Natural killer cell treated with Interleukin-12 subunit alpha and Interleukin-12 subunit beta and Interleukin-15 and Interleukin-18, amount 100 ng/mL, for 72 hours (primary cell): ENCODE results near the gene RUNX1. TPM values are rescaled to one million over a fixed set of nuclear protein-coding genes. Genes with fewer than 3 reads are reported as not detected.

Experiments
- ATAC-seq, 2 donors: fragments of 150-1000 bp; cut with Tn5 transposase in 1 of 2; sonication (Bioruptor Pico), chemical (Tn5 transposase) in 1 of 2; 2 replicates each; pipeline ENCODE4 v1.10.0; 2021
- DNase-seq: peaks from one replicate; pipeline ENCODE4 v3.0.0; 2022; ENCODE audit warnings: low spot score
- H3K27ac Mint-ChIP-seq, 2 donors: 1 replicate in 1 of 2; 2 replicates in 1 of 2; pipeline ENCODE4 v1.8.0; 2022; ENCODE audit warnings: mixed read lengths in 2 of 2, mild to moderate bottlenecking in 1 of 2, moderate library complexity in 1 of 2
- H3K27me3 Mint-ChIP-seq, 2 donors: 1 replicate in 1 of 2; 2 replicates in 1 of 2; pipeline ENCODE4 v1.8.0; 2022; ENCODE audit warnings: mixed read lengths in 2 of 2
- H3K36me3 Mint-ChIP-seq: one replicate; pipeline ENCODE4 v1.8.0; 2022; ENCODE audit warnings: mixed read lengths
- H3K4me1 Mint-ChIP-seq, 2 donors: 1 replicate in 1 of 2; 2 replicates in 1 of 2; pipeline ENCODE4 v1.8.0; 2022; ENCODE audit warnings: low read depth in 2 of 2, mixed read lengths in 2 of 2, mild to moderate bottlenecking in 1 of 2
- H3K4me3 Mint-ChIP-seq: one replicate; pipeline ENCODE4 v1.8.0; 2022; ENCODE audit warnings: mixed read lengths
- H3K9me3 Mint-ChIP-seq: 2 replicates; pipeline ENCODE4 v1.8.0; 2022; ENCODE audit warnings: mixed read lengths
- total RNA-seq, 2 donors: library from RNA; stranded (reverse); gene quantifications; one replicate each; pipeline ENCODE4 v1.2.3, GENCODE V29; 2022

The RUNX1 gene
- total RNA-seq, 2 donors from 2014 or later: 67.8 to 121 TPM

DNA sequence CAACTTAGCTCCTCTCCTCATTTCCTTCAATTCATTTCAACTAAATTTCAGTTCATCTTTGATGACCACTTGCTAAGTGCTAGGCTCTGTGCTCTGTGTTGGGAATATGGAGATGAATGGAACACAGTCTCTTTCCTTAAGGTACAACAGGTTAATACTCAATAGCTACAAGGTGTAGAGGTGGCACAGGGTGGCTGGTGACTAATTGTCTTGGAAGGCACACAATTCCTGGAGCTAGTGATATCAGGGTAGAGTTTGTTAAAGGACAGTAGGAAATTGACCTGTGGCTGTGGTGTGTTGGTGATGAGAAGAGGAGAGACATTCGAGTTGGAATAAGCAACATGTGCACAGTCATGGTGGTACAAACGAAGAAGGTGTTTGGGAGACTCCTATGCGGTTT is 124.9 kb downstream of the RUNX1 start:
- DNase-seq (no peak), ATAC-seq (no peak)
- peak overlapping the region; percentile 4 to 89 for H3K27ac Mint-ChIP-seq
- H3K4me3 Mint-ChIP-seq: peak overlapping the region; percentile 43
- no peaks in the 10 kb centered on the region for H3K27me3 Mint-ChIP-seq
- peaks cover 7% of the 10 kb centered on the region for H3K36me3 Mint-ChIP-seq
- H3K4me1 Mint-ChIP-seq: peaks cover 49 to 60% of the 10 kb centered on the region in 2 donors
- peaks cover 12% of the 10 kb centered on the region for H3K9me3 Mint-ChIP-seq

DNA sequence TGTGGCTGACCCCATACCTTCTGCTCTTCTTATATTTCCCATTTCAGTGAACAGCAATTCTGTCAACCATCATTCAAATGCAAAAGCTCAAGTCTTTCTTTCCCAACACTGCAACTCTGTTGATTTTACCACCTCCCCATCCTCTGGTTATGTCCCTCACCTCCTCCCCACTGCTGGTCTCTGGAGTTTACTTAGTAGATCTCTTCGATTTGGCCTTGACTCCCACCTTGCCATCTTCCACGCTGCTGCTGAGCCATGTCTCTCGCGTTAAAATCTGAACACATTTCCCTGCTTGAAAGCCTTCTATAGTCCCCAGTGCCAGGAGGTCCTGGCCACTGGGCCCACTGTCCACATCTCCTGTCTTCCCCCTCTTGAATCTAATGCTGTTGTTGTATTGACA is 125.5 kb downstream of the RUNX1 start:
- no peak for ATAC-seq
- no peak for DNase-seq
- Mint-ChIP-seq H3K9me3 (peaks cover 12% of the 10 kb centered on the region), H3K27me3 (no peaks in the 10 kb centered on the region), H3K4me1 (peaks cover 46 to 56% of the 10 kb centered on the region in 2 donors), H3K36me3 (peaks cover 7% of the 10 kb centered on the region), H3K4me3 (peak overlapping the region; percentile 43), H3K27ac (peak overlapping the region; percentile 4 to 89)

GRCh38 chr21:34923202-34923601 is 125.9 kb downstream of the RUNX1 start:
- peaks cover 12% of the 10 kb centered on the region for H3K9me3 Mint-ChIP-seq
- no peak for ATAC-seq

DNA sequence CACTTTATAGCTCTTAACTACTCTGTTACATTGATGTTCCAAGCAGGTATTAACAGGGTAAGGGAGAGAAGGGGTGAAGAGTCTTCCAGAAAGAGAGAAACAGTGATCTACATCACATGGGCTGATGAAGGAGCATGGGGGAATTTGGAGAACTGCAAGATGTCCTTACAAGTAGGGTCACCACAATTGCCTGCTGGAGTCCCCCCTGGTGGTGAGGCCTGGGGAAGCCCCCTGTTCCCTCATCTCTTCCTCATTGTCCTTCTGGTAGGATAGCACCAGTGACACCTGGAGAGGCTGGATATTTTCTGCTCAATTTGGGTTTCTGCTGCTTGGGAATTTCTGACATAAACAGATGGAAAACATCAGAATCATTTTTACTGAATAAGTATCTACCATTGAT is 126.6 kb downstream of the RUNX1 start:
- H3K27me3 Mint-ChIP-seq: no peaks in the 10 kb centered on the region
- peaks cover 12% of the 10 kb centered on the region for H3K9me3 Mint-ChIP-seq
- peak overlapping the region in 1 of 2 donors; percentile 82 for H3K27ac Mint-ChIP-seq
- H3K4me1 Mint-ChIP-seq: peaks cover 49 to 54% of the 10 kb centered on the region in 2 donors
- H3K36me3 Mint-ChIP-seq: peaks cover 7% of the 10 kb centered on the region
- DNase-seq (no peak), ATAC-seq (peak in 1 of 2 donors; percentile 56)
- H3K4me3 Mint-ChIP-seq: no peak overlapping the region

More at GRCh38 chr21:34923202-34923601, 125.9 kb downstream of the RUNX1 start:
- no peak for DNase-seq
- H3K36me3 Mint-ChIP-seq: peaks cover 7% of the 10 kb centered on the region
- peaks cover 46 to 56% of the 10 kb centered on the region in 2 donors for H3K4me1 Mint-ChIP-seq
- no peaks in the 10 kb centered on the region for H3K27me3 Mint-ChIP-seq
- peak overlapping the region; percentile 4 to 89 for H3K27ac Mint-ChIP-seq
- peak overlapping the region; percentile 43 for H3K4me3 Mint-ChIP-seq

- peaks cover 7% of the 10 kb centered on the region for H3K36me3 Mint-ChIP-seq
- peak overlapping the region in 1 of 2 donors; percentile 82 for H3K27ac Mint-ChIP-seq
- ATAC-seq: no peak
- H3K9me3 Mint-ChIP-seq: peaks cover 12% of the 10 kb centered on the region
- peaks cover 52 to 53% of the 10 kb centered on the region in 2 donors for H3K4me1 Mint-ChIP-seq
- DNase-seq: no peak
- H3K4me3 Mint-ChIP-seq: no peak overlapping the region
- H3K27me3 Mint-ChIP-seq: no peaks in the 10 kb centered on the region
Measured at GRCh38 chr21:34921151-34921550, 128.0 kb downstream of the RUNX1 start.

DNA sequence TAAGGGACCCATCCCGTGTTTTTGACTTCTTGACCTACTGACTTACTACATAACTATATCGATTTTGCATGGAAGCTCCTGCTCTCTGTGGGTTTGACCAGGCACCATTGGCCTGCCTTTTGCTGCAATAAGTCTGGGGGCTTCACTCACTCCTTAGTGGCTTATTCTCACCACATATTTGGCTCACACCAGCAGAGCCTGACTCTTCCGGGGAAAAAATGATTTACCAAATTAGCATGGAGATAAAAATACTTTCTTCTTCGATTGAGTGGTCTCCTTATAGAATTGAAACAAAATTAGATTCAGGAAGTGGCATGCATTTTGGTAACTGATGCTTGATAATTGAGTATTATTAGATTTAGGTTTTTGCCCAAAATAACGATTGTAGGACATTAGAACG is 129.7 kb downstream of the RUNX1 start:
- Mint-ChIP-seq H3K27me3 (no peaks in the 10 kb centered on the region), H3K36me3 (peaks cover 7% of the 10 kb centered on the region), H3K9me3 (peaks cover 12% of the 10 kb centered on the region), H3K4me3 (no peak overlapping the region), H3K27ac (no peak overlapping the region), H3K4me1 (peaks cover 42% of the 10 kb centered on the region in 2 donors)
- DNase-seq (no peak), ATAC-seq (no peak)

DNA sequence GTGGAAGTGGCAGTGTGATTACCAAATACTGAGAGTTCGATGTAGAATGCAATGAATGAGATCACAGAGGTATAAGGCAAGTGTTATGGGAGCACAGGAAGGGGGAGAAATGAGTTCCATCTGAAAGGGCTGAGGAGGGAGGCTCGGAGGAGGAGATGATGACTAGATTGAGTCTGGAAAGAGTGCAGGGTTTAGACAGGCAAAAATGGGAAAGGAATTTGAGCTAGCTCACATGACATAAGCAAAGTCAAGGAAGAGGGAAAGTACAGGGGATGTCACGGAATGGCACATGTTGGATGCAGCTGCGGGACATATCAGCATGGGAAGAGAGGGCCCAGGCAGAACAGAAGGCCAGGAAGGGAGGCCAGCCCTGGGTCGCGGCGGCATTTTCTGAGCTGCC is 132.7 kb downstream of the RUNX1 start:
- Mint-ChIP-seq H3K27me3 (no peaks in the 10 kb centered on the region), H3K27ac (peak overlapping the region; percentile 2 to 22), H3K36me3 (no peaks in the 10 kb centered on the region), H3K4me1 (peaks cover 36 to 41% of the 10 kb centered on the region in 2 donors), H3K9me3 (peaks cover 3% of the 10 kb centered on the region), H3K4me3 (no peak overlapping the region)
- no peak for DNase-seq
- ATAC-seq: no peak

DNA sequence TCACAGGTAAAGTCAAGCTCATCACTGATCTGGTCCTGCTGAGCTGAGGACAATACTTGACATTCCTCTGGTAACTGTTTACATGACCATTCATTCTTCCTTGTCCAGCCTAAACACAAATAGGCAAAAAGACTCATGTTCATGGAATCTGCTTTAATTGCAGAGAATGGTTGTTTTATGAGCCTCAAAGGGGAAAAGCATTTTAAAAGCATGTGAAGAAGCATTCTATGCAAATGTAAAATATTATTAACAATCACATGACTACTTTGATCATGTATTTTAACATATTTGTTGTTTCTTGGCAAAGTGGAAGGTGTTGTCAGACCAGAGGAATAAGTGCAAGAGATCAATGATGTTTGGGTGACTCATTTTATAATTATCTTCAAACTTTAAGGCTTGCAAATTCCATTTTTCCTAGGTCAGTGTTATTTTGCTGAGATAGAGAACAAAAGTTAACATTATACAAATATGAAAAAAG is 133.7 kb downstream of the RUNX1 start:
- no peak for DNase-seq
- Mint-ChIP-seq H3K4me1 (peaks cover 42% of the 10 kb centered on the region in 2 donors), H3K27me3 (no peaks in the 10 kb centered on the region), H3K27ac (no peak overlapping the region), H3K4me3 (no peak overlapping the region), H3K36me3 (no peaks in the 10 kb centered on the region), H3K9me3 (no peaks in the 10 kb centered on the region)
- ATAC-seq: no peak

DNA sequence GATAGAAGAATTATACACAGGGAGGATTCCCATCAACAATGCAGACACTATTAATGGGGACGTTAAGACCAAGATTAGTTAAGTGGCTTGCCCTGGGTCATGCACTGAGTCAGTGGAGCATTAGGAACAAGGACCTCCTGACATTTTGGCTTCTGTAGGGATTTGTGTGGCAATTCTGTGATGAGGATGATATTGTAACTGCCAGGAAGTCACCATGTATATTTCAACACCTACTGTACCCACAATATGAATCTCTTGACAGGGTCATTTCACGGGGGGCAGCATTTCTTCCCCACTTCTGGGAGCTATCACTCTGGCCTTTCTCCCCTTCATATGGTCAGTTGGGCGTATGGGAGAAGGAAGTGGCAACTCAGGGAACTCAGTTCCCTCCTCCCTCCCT is 134.9 kb downstream of the RUNX1 start:
- DNase-seq: no peak
- Mint-ChIP-seq H3K27me3 (no peaks in the 10 kb centered on the region), H3K4me3 (no peak overlapping the region), H3K27ac (no peak overlapping the region), H3K36me3 (no peaks in the 10 kb centered on the region), H3K4me1 (peaks cover 50 to 51% of the 10 kb centered on the region in 2 donors), H3K9me3 (no peaks in the 10 kb centered on the region)
- no peak for ATAC-seq

- no peaks in the 10 kb centered on the region for H3K9me3 Mint-ChIP-seq
- ATAC-seq: no peak
Measured at GRCh38 chr21:34913811-34914210, 135.3 kb downstream of the RUNX1 start.

DNA sequence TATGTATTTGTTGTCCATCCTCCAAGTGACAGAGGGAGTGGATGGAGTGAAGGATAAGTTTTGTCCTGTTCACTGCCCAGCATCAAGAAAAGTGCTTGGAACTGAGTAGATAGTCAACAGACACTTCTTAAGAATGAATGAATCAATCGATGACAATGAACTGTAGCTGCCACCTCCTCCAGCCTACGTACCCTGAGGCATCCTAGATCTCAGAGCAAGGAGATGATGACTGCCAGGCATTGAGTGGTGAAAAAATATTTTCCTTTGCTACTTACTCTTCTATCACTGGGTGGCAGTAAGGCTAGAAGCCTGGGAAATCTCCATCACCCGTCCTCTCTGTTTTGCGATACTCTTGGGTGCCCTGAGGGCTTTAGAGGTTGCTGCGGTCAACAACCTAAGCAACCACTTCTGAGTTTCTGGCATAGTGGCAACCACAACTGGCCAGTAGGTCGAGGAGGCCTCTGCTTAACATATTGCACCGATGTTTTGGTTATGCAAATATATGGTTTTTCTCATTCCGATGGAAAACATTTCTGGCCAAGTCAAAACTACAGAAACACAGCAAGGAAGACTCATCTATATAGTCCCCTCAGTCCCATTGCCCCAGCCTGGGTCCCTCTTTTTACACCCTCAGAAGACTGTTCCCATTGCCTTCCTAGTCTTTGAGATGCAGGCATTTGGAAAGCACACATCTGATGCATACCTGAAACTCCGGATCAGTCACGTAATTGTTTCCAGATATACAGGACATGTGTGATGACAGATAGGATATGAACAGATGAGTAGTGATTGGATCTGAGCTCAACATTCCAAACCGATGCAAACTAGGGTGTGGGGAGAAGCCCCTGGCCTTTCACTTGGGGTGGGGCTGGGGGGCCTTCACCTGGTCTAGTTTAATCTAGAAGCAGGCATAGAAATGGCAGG is 136.8 kb downstream of the RUNX1 start:
- H3K4me1 Mint-ChIP-seq: peaks cover 63 to 68% of the 10 kb centered on the region in 2 donors
- peak; percentile 59 to 70 for ATAC-seq
- peak overlapping the region in 1 of 2 donors; percentile 91 for H3K27ac Mint-ChIP-seq

More at GRCh38 chr21:34913811-34914210, 135.3 kb downstream of the RUNX1 start:
- Mint-ChIP-seq H3K36me3 (no peaks in the 10 kb centered on the region), H3K27me3 (no peaks in the 10 kb centered on the region), H3K4me1 (peaks cover 53 to 55% of the 10 kb centered on the region in 2 donors), H3K4me3 (no peak overlapping the region), H3K27ac (no peak overlapping the region)
- no peak for DNase-seq

GRCh38 chr21:34911360-34911759 is 137.7 kb downstream of the RUNX1 start:
- no peak for ATAC-seq
- Mint-ChIP-seq H3K4me1 (peaks cover 58 to 64% of the 10 kb centered on the region in 2 donors), H3K27ac (peak overlapping the region in 1 of 2 donors; percentile 91)

More for the DNA sequence above, 136.8 kb downstream of the RUNX1 start:
- peak overlapping the region; percentile 10 for H3K4me3 Mint-ChIP-seq
- DNase-seq: no peak
- no peaks in the 10 kb centered on the region for H3K9me3 Mint-ChIP-seq
- H3K36me3 Mint-ChIP-seq: no peaks in the 10 kb centered on the region
- no peaks in the 10 kb centered on the region for H3K27me3 Mint-ChIP-seq

DNA sequence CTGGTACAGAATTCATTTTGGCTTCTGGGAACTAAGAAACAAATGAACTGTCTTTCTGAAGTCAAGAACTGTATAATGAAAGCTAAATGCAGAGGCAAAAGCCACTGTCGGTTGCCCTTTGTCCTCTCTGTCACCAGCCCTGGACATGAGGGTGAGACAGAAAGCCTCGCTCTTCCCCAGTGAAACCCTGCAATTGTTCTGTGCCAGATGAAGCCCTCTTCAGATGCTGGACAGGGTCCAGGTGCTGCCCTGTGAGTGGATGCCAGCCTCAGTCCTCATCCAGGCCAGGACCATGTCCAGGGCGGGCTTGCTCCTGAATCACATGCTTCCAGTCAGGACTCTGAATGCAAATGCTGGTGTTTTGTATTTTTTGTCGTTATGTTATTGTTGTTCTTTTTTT is 138.7 kb downstream of the RUNX1 start:
- H3K4me1 Mint-ChIP-seq: peaks cover 62 to 64% of the 10 kb centered on the region in 2 donors
- H3K36me3 Mint-ChIP-seq: no peaks in the 10 kb centered on the region
- no peak overlapping the region for H3K4me3 Mint-ChIP-seq
- ATAC-seq (no peak), DNase-seq (no peak)
- no peaks in the 10 kb centered on the region for H3K27me3 Mint-ChIP-seq
- H3K9me3 Mint-ChIP-seq: no peaks in the 10 kb centered on the region
- H3K27ac Mint-ChIP-seq: peak overlapping the region; percentile 40 to 91

More at GRCh38 chr21:34911360-34911759, 137.7 kb downstream of the RUNX1 start:
- H3K9me3 Mint-ChIP-seq: no peaks in the 10 kb centered on the region
- H3K36me3 Mint-ChIP-seq: no peaks in the 10 kb centered on the region
- DNase-seq: no peak
- H3K27me3 Mint-ChIP-seq: no peaks in the 10 kb centered on the region
- peak overlapping the region; percentile 10 for H3K4me3 Mint-ChIP-seq
